GM12878 (cell line): ENCODE results near the gene STX16. TPM values are rescaled to one million over a fixed set of nuclear protein-coding genes. Genes with fewer than 3 reads are reported as not detected.

ENCODE experiments used
- ATAC-seq: fragments of 200-7000 bp; cut with Tn5 transposase; 3 replicates; pipeline ENCODE4 v1.9.1; 2020; ENCODE audit warnings: mild to moderate bottlenecking, moderate library complexity
- BruUV-seq: library from RNA; stranded (reverse); fragments of 400-500 nt; replicated peaks from 2 replicates; lab custom pipeline; 2021; lab: Mats Ljungman, UMichigan
- CTCF ChIA-PET: fragments of 300-600 bp; sonication (Branson Sonifier 250); formaldehyde crosslinking; extraction: SDS; loops from one replicate; lab custom pipeline; 2021; ENCODE audit warnings: inconsistent platforms; lab: Yijun Ruan, JAX
- POLR2A ChIA-PET: fragments of 350-600 bp; formaldehyde crosslinking; extraction: SDS; loops from one replicate; lab custom pipeline; 2021; ENCODE audit warnings: inconsistent platforms; lab: Charles Lee
- RAD21 ChIA-PET: fragments of 300-600 bp; sonication (Branson Sonifier 250); formaldehyde crosslinking; loops from one replicate; lab custom pipeline; 2023; ENCODE audit warnings: antibody characterized with exemption; ENCODE audit not compliant: unreplicated experiment; lab: Charles Lee
- SMC1A ChIA-PET: fragments of 300-600 bp; sonication (Branson Sonifier 250); formaldehyde crosslinking; loops from one replicate; lab custom pipeline; 2023; ENCODE audit not compliant: unreplicated experiment, uncharacterized antibody; lab: Charles Lee
- DNase-seq: peaks from one replicate; pipeline ENCODE4 v3.0.0-alpha.2; 2011; ENCODE audit warnings: low read depth, low spot score
- FAIRE-seq: peaks from 3 replicates; lab custom pipeline; 2011; peaks lifted over from hg19 to GRCh38; lab: Jason Lieb, UNC
- H2AFZ ChIP-seq: 2 replicates; pipeline ENCODE4 v1.6.0; 2011; ENCODE audit warnings: low read depth, low read length, control low read depth; ENCODE audit not compliant: control insufficient read depth
- H3K27ac ChIP-seq: 2 replicates; pipeline ENCODE4 v1.5.1; 2011; ENCODE audit warnings: control low read depth; ENCODE audit not compliant: control insufficient read depth, insufficient read depth
- H3K27me3 ChIP-seq, 2 experiments: replicated peaks in 1 of 2; 2 replicates each; pipeline versions ENCODE4 v1.6.0 to v1.6.1; 2011; ENCODE audit warnings: low read length in 1 of 2; ENCODE audit not compliant: control insufficient read depth in 2 of 2, insufficient read depth in 2 of 2
- H3K36me3 ChIP-seq, 2 experiments: 2 replicates each; pipeline ENCODE4 v1.5.1; 2011; ENCODE audit warnings: low read length in 1 of 2; ENCODE audit not compliant: control insufficient read depth in 2 of 2, insufficient read depth in 2 of 2
- H3K4me1 ChIP-seq: 2 replicates; pipeline ENCODE4 v1.6.1; 2011; ENCODE audit warnings: mild to moderate bottlenecking, low read length, moderate library complexity, mixed read lengths; ENCODE audit not compliant: control insufficient read depth, insufficient read depth
- H3K4me2 ChIP-seq: 2 replicates; pipeline ENCODE4 v1.6.0; 2011; ENCODE audit warnings: control low read depth; ENCODE audit not compliant: control insufficient read depth, insufficient read depth
- H3K4me3 ChIP-seq: fragments of 200-600 bp; sonication (generic); 2 replicates; pipeline ENCODE4 v1.5.1; 2016
- H3K79me2 ChIP-seq: 2 replicates; pipeline ENCODE4 v1.6.0; 2011; ENCODE audit warnings: low read length; ENCODE audit not compliant: control insufficient read depth, insufficient read depth
- H3K9ac ChIP-seq: 2 replicates; pipeline ENCODE4 v1.8.0; 2011; ENCODE audit warnings: low read length, control low read depth, mixed read lengths; ENCODE audit not compliant: control insufficient read depth, insufficient read depth
- H3K9me3 ChIP-seq: replicated peaks from 3 replicates; pipeline ENCODE4 v1.5.1; 2011; ENCODE audit warnings: mild to moderate bottlenecking, low read length; ENCODE audit not compliant: control insufficient read depth, insufficient read depth
- H4K20me1 ChIP-seq: 2 replicates; pipeline ENCODE4 v1.6.0; 2011; ENCODE audit not compliant: control insufficient read depth, insufficient read depth
- BCL3 ChIP-seq: IDR thresholded peaks from 2 replicates; pipeline ENCODE4 v1.6.1; 2011; ENCODE audit warnings: borderline replicate concordance, low read depth, mild to moderate bottlenecking, moderate library complexity, low read length; ENCODE audit not compliant: insufficient read depth, poor library complexity, severe bottlenecking
- BHLHE40 ChIP-seq, 2 experiments: fragments of 450-650 bp in 1 of 2; IDR thresholded peaks; 2 replicates each; pipeline ENCODE4 v1.6.1; 2011 to 2017; ENCODE audit warnings: low read depth in 2 of 2, borderline replicate concordance in 1 of 2, improper control_type of control experiment in 1 of 2, low read length in 1 of 2, mild to moderate bottlenecking in 1 of 2
- CHD4 ChIP-seq: fragments of 200-600 bp; sonication (generic); IDR thresholded peaks from 2 replicates; pipeline ENCODE4 v1.6.1; 2016; ENCODE audit warnings: mild to moderate bottlenecking
- POLR2A ChIP-seq: IDR thresholded peaks from 2 replicates; pipeline ENCODE4 v1.6.1; 2011; ENCODE audit warnings: low read depth, mild to moderate bottlenecking, low read length
- SUPT20H ChIP-seq: IDR thresholded peaks from 2 replicates; pipeline ENCODE4 v1.6.1; 2011; ENCODE audit warnings: low read depth, mild to moderate bottlenecking, low read length, moderate library complexity, borderline replicate concordance; ENCODE audit not compliant: control insufficient read depth
- WGBS: methylation state at CpG from one replicate; pipeline ENCODE4 v1.1.6; 2016; ENCODE audit warnings: low lambda C conversion rate; ENCODE audit not compliant: insufficient replicate concordance, insufficient coverage; ENCODE audit errors: missing lambda C conversion rate; 5-methylcytosine and 5-hydroxymethylcytosine counted together
- in situ Hi-C: fragments of 300-500 bp; cut with MboI; formaldehyde crosslinking; loops from 9 replicates; pipeline ENCODE4 v1.14.3; 2018; ENCODE audit warnings: mixed read lengths
- intact Hi-C: fragments of 100-400 bp; cut with micrococcal nuclease; formaldehyde crosslinking; loops from one replicate; pipeline ENCODE4 v1.14.2; 2022; ENCODE audit not compliant: unreplicated experiment
- polyA plus RNA-seq, 11 experiments: library from polyadenylated mRNA; depleted of rRNA in 4 of 11; unstranded in 6 of 11; stranded (reverse) in 5 of 11; fragments of >200 nt; fragmentation: Nextera tagmentation in 4 of 11; fragmentation: Illumina TruSeq in 1 of 11; extraction: Ambion mirVana in 4 of 11; extraction: Trizol in 1 of 11; gene quantifications; 1 replicate in 1 of 11; 2 replicates in 10 of 11; pipeline versions ENCODE4 v1.2.1 to v1.2.3, GENCODE V29; 2011 to 2016; ENCODE audit warnings: inconsistent platforms in 2 of 11, missing spikeins in 2 of 11, low read depth in 1 of 11
- total RNA-seq, 4 experiments: library from RNA; depleted of rRNA in 3 of 4; stranded (reverse); fragments of >200 nt in 3 of 4; fragmentation: Illumina TruSeq in 1 of 4; extraction: Trizol in 1 of 4; gene quantifications; 2 replicates each; pipeline versions ENCODE4 v1.2.1 to v1.2.3, GENCODE V29; 2013 to 2021
- TF ChIP-seq, protein P1 (sequence below): fragments of 450-650 bp; IDR thresholded peaks from 2 replicates; pipeline ENCODE4 v1.6.1; 2016; ENCODE audit warnings: mild to moderate bottlenecking, moderate library complexity, borderline replicate concordance
- TF ChIP-seq, protein P2 (sequence below): IDR thresholded peaks from 2 replicates; pipeline ENCODE4 v1.6.1; 2011; ENCODE audit warnings: low read depth, low read length, improper control_type of control experiment, borderline replicate concordance

The STX16 gene
- total and polyA plus RNA-seq, 10 of the 15 experiments (the other 5 are each of a cell fraction or from before 2014, with no cell fraction given) = 6.3 to 68.4 (median 35.8) TPM

- DNase-seq (no peak), FAIRE-seq (no peak)
- ChIA-PET SMC1A (no interaction called here), RAD21 (no interaction called here)
- H2AFZ ChIP-seq = no peak overlapping the region
- intact Hi-C loops = no loop called here
- H3K27me3 ChIP-seq = peaks cover 0 to 3% of the 10 kb centered on the region in 2 experiments; a peak in 2 of 4 replicates
- H3K4me1 ChIP-seq = peaks cover 8% of the 10 kb centered on the region
- no peak overlapping the region for H3K4me3 ChIP-seq
- H3K36me3 ChIP-seq = no peaks in the 10 kb centered on the region
- H3K27ac ChIP-seq = no peak overlapping the region
- no TSS peak for BruUV-seq
- peaks cover 5% of the 10 kb centered on the region; the same call in 1 of the 2 replicates for H4K20me1 ChIP-seq
- WGBS = 75% methylated on average over 29 of the region's 29 CpGs
- TF ChIP-seq CHD4 (no peak), BCL3 (peak; percentile 27)
- TF ChIP-seq, all 136 proteins: peak for 1
- no peak for ATAC-seq
- in situ Hi-C loops = no loop called here
- ChIA-PET CTCF (no interaction called here), POLR2A (no interaction called here)
- no peaks in the 10 kb centered on the region for H3K79me2 ChIP-seq
- no peak overlapping the region for H3K4me2 ChIP-seq
- no peak overlapping the region for H3K9ac ChIP-seq
- H3K9me3 ChIP-seq = no peaks in the 10 kb centered on the region
Measured at GRCh38 chr20:58623579-58624473, 27.3 kb upstream of the STX16 start.

GRCh38 chr20:58624687-58625086 is 26.4 kb upstream of the STX16 start:
- intact Hi-C loops (no loop called here), in situ Hi-C loops (loop anchor here (25.0 kb wide), 1 partner anchor 162 kb away; no protein-coding TSS in a partner anchor)
- Histone ChIP-seq H3K4me1 (peaks cover 8% of the 10 kb centered on the region), H3K4me3 (no peak overlapping the region), H3K9ac (no peak overlapping the region), H3K27me3 (peaks cover 0 to 3% of the 10 kb centered on the region in 2 experiments; a peak in 2 of 4 replicates), H3K36me3 (no peaks in the 10 kb centered on the region), H3K9me3 (no peaks in the 10 kb centered on the region), H2AFZ (no peak overlapping the region), H4K20me1 (peaks cover 5% of the 10 kb centered on the region; the same call in 1 of the 2 replicates), H3K4me2 (no peak overlapping the region), H3K27ac (no peak overlapping the region), H3K79me2 (no peaks in the 10 kb centered on the region)
- SMC1A ChIA-PET = no interaction called here
- FAIRE-seq = no peak
- RAD21 ChIA-PET = no interaction called here
- CTCF ChIA-PET = no interaction called here
- 65% methylated on average over 10 of the region's 10 CpGs for WGBS
- no peak for DNase-seq
- POLR2A ChIA-PET = interaction anchor here (0.5 kb wide), 1 partner anchor 386 kb away, joined by 4 read pairs; no protein-coding TSS in a partner anchor
- no peak for ATAC-seq
- no TSS peak for BruUV-seq
- TF ChIP-seq SUPT20H = no peak
- TF ChIP-seq, protein P1, sequence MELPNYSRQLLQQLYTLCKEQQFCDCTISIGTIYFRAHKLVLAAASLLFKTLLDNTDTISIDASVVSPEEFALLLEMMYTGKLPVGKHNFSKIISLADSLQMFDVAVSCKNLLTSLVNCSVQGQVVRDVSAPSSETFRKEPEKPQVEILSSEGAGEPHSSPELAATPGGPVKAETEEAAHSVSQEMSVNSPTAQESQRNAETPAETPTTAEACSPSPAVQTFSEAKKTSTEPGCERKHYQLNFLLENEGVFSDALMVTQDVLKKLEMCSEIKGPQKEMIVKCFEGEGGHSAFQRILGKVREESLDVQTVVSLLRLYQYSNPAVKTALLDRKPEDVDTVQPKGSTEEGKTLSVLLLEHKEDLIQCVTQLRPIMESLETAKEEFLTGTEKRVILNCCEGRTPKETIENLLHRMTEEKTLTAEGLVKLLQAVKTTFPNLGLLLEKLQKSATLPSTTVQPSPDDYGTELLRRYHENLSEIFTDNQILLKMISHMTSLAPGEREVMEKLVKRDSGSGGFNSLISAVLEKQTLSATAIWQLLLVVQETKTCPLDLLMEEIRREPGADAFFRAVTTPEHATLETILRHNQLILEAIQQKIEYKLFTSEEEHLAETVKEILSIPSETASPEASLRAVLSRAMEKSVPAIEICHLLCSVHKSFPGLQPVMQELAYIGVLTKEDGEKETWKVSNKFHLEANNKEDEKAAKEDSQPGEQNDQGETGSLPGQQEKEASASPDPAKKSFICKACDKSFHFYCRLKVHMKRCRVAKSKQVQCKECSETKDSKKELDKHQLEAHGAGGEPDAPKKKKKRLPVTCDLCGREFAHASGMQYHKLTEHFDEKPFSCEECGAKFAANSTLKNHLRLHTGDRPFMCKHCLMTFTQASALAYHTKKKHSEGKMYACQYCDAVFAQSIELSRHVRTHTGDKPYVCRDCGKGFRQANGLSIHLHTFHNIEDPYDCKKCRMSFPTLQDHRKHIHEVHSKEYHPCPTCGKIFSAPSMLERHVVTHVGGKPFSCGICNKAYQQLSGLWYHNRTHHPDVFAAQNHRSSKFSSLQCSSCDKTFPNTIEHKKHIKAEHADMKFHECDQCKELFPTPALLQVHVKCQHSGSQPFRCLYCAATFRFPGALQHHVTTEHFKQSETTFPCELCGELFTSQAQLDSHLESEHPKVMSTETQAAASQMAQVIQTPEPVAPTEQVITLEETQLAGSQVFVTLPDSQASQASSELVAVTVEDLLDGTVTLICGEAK = no peak
- no peak for TF ChIP-seq BHLHE40 (IDR thresholded peaks at IDR 0.05; ENCODE audit: borderline replicate concordance in 1 of 2, low read depth in 2 of 2, low read length in 1 of 2)
- no peak for TF ChIP-seq POLR2A
- TF ChIP-seq, protein P2, sequence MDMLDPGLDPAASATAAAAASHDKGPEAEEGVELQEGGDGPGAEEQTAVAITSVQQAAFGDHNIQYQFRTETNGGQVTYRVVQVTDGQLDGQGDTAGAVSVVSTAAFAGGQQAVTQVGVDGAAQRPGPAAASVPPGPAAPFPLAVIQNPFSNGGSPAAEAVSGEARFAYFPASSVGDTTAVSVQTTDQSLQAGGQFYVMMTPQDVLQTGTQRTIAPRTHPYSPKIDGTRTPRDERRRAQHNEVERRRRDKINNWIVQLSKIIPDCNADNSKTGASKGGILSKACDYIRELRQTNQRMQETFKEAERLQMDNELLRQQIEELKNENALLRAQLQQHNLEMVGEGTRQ = no peak
